ENCODE data around the gene MARK1.

The MARK1 gene

DNA sequence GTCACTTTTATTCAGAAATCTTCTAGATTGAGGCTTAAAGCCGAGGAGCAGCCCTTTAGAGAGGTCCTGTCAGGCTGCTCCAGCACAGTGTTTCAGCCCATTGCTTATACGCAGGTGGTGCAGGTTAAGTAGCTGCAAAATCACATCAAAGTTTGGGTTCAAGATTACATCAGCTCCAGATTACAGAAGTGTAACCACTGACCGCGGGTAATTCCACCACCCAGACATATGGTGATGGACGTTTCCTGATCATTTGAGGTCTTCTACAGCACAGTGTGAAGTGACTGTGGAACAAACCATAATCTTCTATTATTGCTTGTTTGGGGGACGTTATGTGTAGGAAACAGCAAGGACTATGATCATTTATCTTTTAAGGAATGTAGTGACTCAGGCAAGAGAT lies 174.0 kb downstream of the MARK1 start:
- no peaks in the 10 kb centered on the region for H3K4me1 ChIP-seq
- no peaks in the 10 kb centered on the region for H3K36me3 ChIP-seq
- no peak for TF ChIP-seq CTCF (IDR thresholded peaks at IDR 0.05; ENCODE audit: low read depth, low read length)
- no peaks in the 10 kb centered on the region for H3K9me3 ChIP-seq
- H3K4me3 ChIP-seq (ENCODE audit: low read depth, low read length): no peak overlapping the region
- no peaks in the 10 kb centered on the region for H3K27me3 ChIP-seq
- DNase-seq: no peak

DNA sequence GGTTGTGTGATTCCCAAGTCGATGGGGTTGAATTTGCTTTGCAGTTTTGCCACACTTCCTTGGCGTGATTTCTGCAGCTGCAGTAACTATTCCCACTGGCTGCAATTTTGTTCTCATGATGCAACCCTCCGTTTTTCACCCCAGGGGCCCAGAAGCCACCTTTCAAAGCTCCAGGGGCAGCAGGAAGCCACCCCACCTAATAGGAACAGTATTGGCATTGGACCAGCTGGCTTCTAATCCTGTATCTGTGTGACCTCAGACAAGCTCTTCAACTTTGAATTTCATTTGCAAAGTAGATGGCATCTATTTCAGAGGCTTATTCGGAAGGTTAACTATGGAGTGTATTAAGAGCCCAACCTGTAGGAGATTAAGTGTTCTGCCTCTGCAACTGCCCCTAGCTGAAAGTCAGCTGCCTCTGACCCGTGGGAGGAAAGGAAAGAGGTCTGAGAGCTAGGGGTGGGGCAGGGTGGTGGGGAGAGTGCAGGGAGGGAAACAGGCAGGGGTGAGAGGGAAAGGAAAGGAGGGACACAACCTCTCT lies 174.9 kb downstream of the MARK1 start:
- Histone ChIP-seq H3K4me3 (ENCODE audit: low read depth, low read length) (no peak overlapping the region), H3K9me3 (no peaks in the 10 kb centered on the region), H3K4me1 (no peaks in the 10 kb centered on the region), H3K36me3 (no peaks in the 10 kb centered on the region), H3K27me3 (no peaks in the 10 kb centered on the region)
- DNase-seq: no peak
- TF ChIP-seq CTCF (IDR thresholded peaks at IDR 0.05; ENCODE audit: low read depth, low read length): no peak

GRCh38 chr1:220703305-220703704 lies 175.4 kb downstream of the MARK1 start:
- H3K9me3 ChIP-seq: no peaks in the 10 kb centered on the region
- no peak for DNase-seq

GRCh38 chr1:220705782-220706181 lies 177.8 kb downstream of the MARK1 start:
- H3K36me3 ChIP-seq: no peaks in the 10 kb centered on the region
- H3K9me3 ChIP-seq: no peaks in the 10 kb centered on the region
- no peaks in the 10 kb centered on the region for H3K4me1 ChIP-seq

More at GRCh38 chr1:220703305-220703704, 175.4 kb downstream of the MARK1 start:
- Histone ChIP-seq H3K4me3 (ENCODE audit: low read depth, low read length) (no peak overlapping the region), H3K27me3 (no peaks in the 10 kb centered on the region), H3K4me1 (no peaks in the 10 kb centered on the region), H3K36me3 (no peaks in the 10 kb centered on the region)
- TF ChIP-seq CTCF (IDR thresholded peaks at IDR 0.05; ENCODE audit: low read depth, low read length): no peak

GRCh38 chr1:220706480-220706879 lies 178.5 kb downstream of the MARK1 start:
- Histone ChIP-seq H3K36me3 (no peaks in the 10 kb centered on the region), H3K4me3 (ENCODE audit: low read depth, low read length) (no peak overlapping the region), H3K4me1 (no peaks in the 10 kb centered on the region), H3K27me3 (no peaks in the 10 kb centered on the region), H3K9me3 (no peaks in the 10 kb centered on the region)
- TF ChIP-seq CTCF (IDR thresholded peaks at IDR 0.05; ENCODE audit: low read depth, low read length): no peak
- no peak for DNase-seq

More at GRCh38 chr1:220705782-220706181, 177.8 kb downstream of the MARK1 start:
- H3K4me3 ChIP-seq (ENCODE audit: low read depth, low read length): no peak overlapping the region
- no peaks in the 10 kb centered on the region for H3K27me3 ChIP-seq
- no peak for DNase-seq
- no peak for TF ChIP-seq CTCF (IDR thresholded peaks at IDR 0.05; ENCODE audit: low read depth, low read length)

DNA sequence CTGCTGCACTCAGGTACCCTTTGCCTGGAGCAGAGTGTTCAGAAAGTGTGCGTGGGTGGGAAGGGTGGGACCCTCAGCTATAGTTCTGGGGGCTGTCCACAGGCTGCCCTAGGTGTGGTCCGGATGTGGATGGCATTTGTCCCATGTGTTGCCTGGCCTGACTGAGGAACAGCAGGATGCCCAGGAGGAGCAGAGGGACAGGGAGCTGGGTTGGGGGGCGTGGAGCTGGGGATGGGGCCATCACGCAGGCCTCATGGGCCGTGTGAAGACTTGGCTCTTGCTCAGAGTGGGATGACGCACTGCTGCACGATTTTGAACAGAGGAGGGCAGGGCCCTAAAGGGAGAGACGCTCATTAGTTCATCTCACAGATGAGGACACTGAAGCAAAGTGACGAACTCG lies 179.2 kb downstream of the MARK1 start:
- Histone ChIP-seq H3K27me3 (no peaks in the 10 kb centered on the region), H3K4me3 (ENCODE audit: low read depth, low read length) (no peak overlapping the region), H3K9me3 (no peaks in the 10 kb centered on the region), H3K4me1 (no peaks in the 10 kb centered on the region), H3K36me3 (no peaks in the 10 kb centered on the region)
- no peak for DNase-seq
- no peak for TF ChIP-seq CTCF (IDR thresholded peaks at IDR 0.05; ENCODE audit: low read depth, low read length)
